Neural crest cell (in vitro differentiated cells): ENCODE results near the gene TDRD15. TPM values are rescaled to one million over a fixed set of nuclear protein-coding genes. Genes with fewer than 3 reads are reported as not detected.

Experiments
- DNase-seq: peaks from one replicate; pipeline ENCODE4 v3.0.0; 2021; ENCODE audit warnings: low read depth, mixed read lengths, low spot score
- H3K27ac Mint-ChIP-seq: one replicate; pipeline ENCODE4 v1.8.0; 2021; ENCODE audit warnings: mild to moderate bottlenecking, mixed read lengths; ENCODE audit not compliant: unreplicated experiment
- H3K27me3 Mint-ChIP-seq: 2 replicates; pipeline ENCODE4 v1.8.0; 2021; ENCODE audit warnings: low read depth, mild to moderate bottlenecking, mixed read lengths
- H3K36me3 Mint-ChIP-seq: 2 replicates; pipeline ENCODE4 v1.8.0; 2021; ENCODE audit warnings: low read depth, mild to moderate bottlenecking, mixed read lengths
- H3K4me1 Mint-ChIP-seq: 2 replicates; pipeline ENCODE4 v1.8.0; 2021; ENCODE audit warnings: mixed read lengths
- H3K4me3 Mint-ChIP-seq: one replicate; pipeline ENCODE4 v1.8.0; 2021; ENCODE audit warnings: mild to moderate bottlenecking, mixed read lengths
- H3K9me3 Mint-ChIP-seq: 2 replicates; pipeline ENCODE4 v1.8.0; 2021; ENCODE audit warnings: mixed read lengths
- CTCF ChIP-seq: fragments of 200-600 bp; sonication (generic); conservative IDR thresholded peaks from 2 replicates; pipeline ENCODE4 v1.5.0; 2021; ENCODE audit warnings: antibody characterized with exemption, mild to moderate bottlenecking
- long read RNA-seq: library from polyadenylated mRNA; unstranded; transcript quantifications from one replicate; pipeline ENCODE4 v2.0.0, GENCODE V29; 2020
- total RNA-seq: library from RNA; stranded (reverse); gene quantifications from 2 replicates; pipeline ENCODE4 v1.2.1, GENCODE V29; 2021

Gene TDRD15
- not detected in 2 replicates for total RNA-seq
- long read RNA-seq, result 0 reads

GRCh38 chr2:21123473-21124393, at the start of gene TDRD15:
Gene TDRD15 (plus strand): TSS chr2:21123968. CDS start chr2:21137468, 13,500 bp downstream.
- H3K27ac Mint-ChIP-seq, result no peak within 1 kb of the TSS
- H3K36me3 Mint-ChIP-seq, result no peaks in the 10 kb centered on the region
- no peaks in the 10 kb centered on the region for H3K4me1 Mint-ChIP-seq
- no peak for DNase-seq
- no peaks in the 10 kb centered on the region for H3K9me3 Mint-ChIP-seq
- no peak for TF ChIP-seq CTCF
- no peak within 1 kb of the TSS for H3K4me3 Mint-ChIP-seq
- peaks cover 30% of the 10 kb centered on the region for H3K27me3 Mint-ChIP-seq

- Mint-ChIP-seq H3K4me1 (no peaks in the 10 kb centered on the region), H3K36me3 (no peaks in the 10 kb centered on the region), H3K27ac (no peak overlapping the region), H3K27me3 (peaks cover 6% of the 10 kb centered on the region), H3K9me3 (no peaks in the 10 kb centered on the region), H3K4me3 (no peak overlapping the region)
- TF ChIP-seq CTCF, result no peak
- no peak for DNase-seq
These were observed 45.5 kb upstream of the TDRD15 start for GRCh38 chr2:21078296-21078695.

- Mint-ChIP-seq H3K4me1 (no peaks in the 10 kb centered on the region), H3K27ac (no peak overlapping the region), H3K27me3 (peaks cover 3% of the 10 kb centered on the region), H3K36me3 (no peaks in the 10 kb centered on the region), H3K4me3 (no peak overlapping the region), H3K9me3 (no peaks in the 10 kb centered on the region)
- DNase-seq, result no peak
- no peak for TF ChIP-seq CTCF
These were observed 40.3 kb upstream of the TDRD15 start for GRCh38 chr2:21083482-21083881.

- no peak for DNase-seq
- Mint-ChIP-seq H3K4me3 (no peak overlapping the region), H3K9me3 (no peaks in the 10 kb centered on the region), H3K27ac (no peak overlapping the region), H3K4me1 (no peaks in the 10 kb centered on the region), H3K27me3 (peaks cover 10% of the 10 kb centered on the region), H3K36me3 (no peaks in the 10 kb centered on the region)
- TF ChIP-seq CTCF, result no peak
These were observed 39.4 kb upstream of the TDRD15 start for GRCh38 chr2:21084401-21084800.

- TF ChIP-seq CTCF, result no peak
- DNase-seq, result no peak
- Mint-ChIP-seq H3K27me3 (peaks cover 9% of the 10 kb centered on the region), H3K9me3 (peaks cover 3% of the 10 kb centered on the region), H3K36me3 (no peaks in the 10 kb centered on the region), H3K4me1 (peaks cover 12% of the 10 kb centered on the region), H3K4me3 (no peak overlapping the region), H3K27ac (no peak overlapping the region)
These were observed 31.4 kb upstream of the TDRD15 start for GRCh38 chr2:21092308-21092869.
